Panc1 (cell line): ENCODE measurements around the gene SLC35E2B. TPM values are rescaled to one million over a fixed set of nuclear protein-coding genes. Genes with fewer than 3 reads are reported as not detected.
"Not testable (repeated sequence)": the region's sequence is repeated elsewhere in the genome, so short reads cannot be mapped to it uniquely, and the experiment has no call there.

ENCODE experiments used
- ATAC-seq: fragments of 200-7000 bp; cut with Tn5 transposase; 2 replicates; pipeline ENCODE4 v1.9.1; 2020; ENCODE audit warnings: mild to moderate bottlenecking, moderate library complexity
- BruUV-seq: library from RNA; stranded (reverse); fragments of 400-500 nt; replicated peaks from 2 replicates; lab custom pipeline; 2021; lab: Mats Ljungman, UMichigan
- CTCF ChIA-PET: fragments of 300-600 bp; sonication (Branson Sonifier 250); formaldehyde crosslinking; loops from one replicate; lab custom pipeline; 2022; ENCODE audit warnings: antibody characterized with exemption; lab: Charles Lee
- POLR2A ChIA-PET: fragments of 300-600 bp; sonication (Branson Sonifier 250); formaldehyde crosslinking; loops from one replicate; lab custom pipeline; 2022; ENCODE audit warnings: antibody characterized with exemption; lab: Charles Lee
- DNase-seq: peaks from one replicate; pipeline ENCODE4 v3.0.0-alpha.2; 2010; ENCODE audit warnings: low read depth, low spot score
- H3K27ac ChIP-seq: 2 replicates; pipeline ENCODE4 v1.5.1; 2011; ENCODE audit warnings: mild to moderate bottlenecking, low read length, inconsistent platforms
- H3K27me3 ChIP-seq: fragments of 200-500 bp; sonication (Bioruptor generic); 2 replicates; pipeline ENCODE4 v1.6.0; 2014; ENCODE audit warnings: low read length, inconsistent platforms; ENCODE audit not compliant: control insufficient read depth, insufficient read depth
- H3K36me3 ChIP-seq: fragments of 200-500 bp; sonication (Bioruptor generic); 2 replicates; pipeline ENCODE4 v1.5.1; 2014; ENCODE audit warnings: inconsistent platforms, mild to moderate bottlenecking, low read length, moderate library complexity; ENCODE audit not compliant: control insufficient read depth, insufficient read depth
- H3K4me1 ChIP-seq: 2 replicates; pipeline ENCODE4 v1.5.1; 2011; ENCODE audit warnings: inconsistent platforms, mild to moderate bottlenecking, low read length, moderate library complexity; ENCODE audit not compliant: control insufficient read depth, insufficient read depth
- H3K4me3 ChIP-seq, 2 experiments: 2 replicates each; pipeline ENCODE4 v1.5.1; 2011 to 2012; ENCODE audit warnings: low read depth in 2 of 2, low read length in 2 of 2, mild to moderate bottlenecking in 2 of 2, inconsistent platforms in 1 of 2, moderate library complexity in 1 of 2
- H3K9me3 ChIP-seq: fragments of 200-500 bp; sonication (Bioruptor generic); 2 replicates; pipeline ENCODE4 v1.5.1; 2014; ENCODE audit warnings: low read depth, mild to moderate bottlenecking, inconsistent platforms, low read length, moderate library complexity; ENCODE audit not compliant: control insufficient read depth, insufficient read depth
- in situ Hi-C: cut with HindIII; loops from 2 replicates; pipeline ENCODE4 v1.10.0; 2016; ENCODE audit warnings: low sequenced_read_pairs, low pct_unique_long_range_greater_than_20kb
- intact Hi-C: fragments of 100-400 bp; cut with micrococcal nuclease; formaldehyde crosslinking; loops from one replicate; pipeline ENCODE4 v1.10.0; 2022; ENCODE audit not compliant: unreplicated experiment
- total RNA-seq: library from RNA; stranded (reverse); gene quantifications from one replicate; pipeline ENCODE4 v1.2.1, GENCODE V29; 2021; ENCODE audit not compliant: unreplicated experiment

Gene SLC35E2B
- total RNA-seq, 1 experiment from 2014 or later: 75.7 TPM

GRCh38 chr1:1639368-1639767, 53.2 kb downstream of the SLC35E2B start:
- CTCF ChIA-PET, ATAC-seq, BruUV-seq, in situ Hi-C loops, H3K27ac ChIP-seq, H3K27me3 ChIP-seq, H3K4me3 ChIP-seq, H3K36me3 ChIP-seq, DNase-seq, intact Hi-C loops, H3K9me3 ChIP-seq, H3K4me1 ChIP-seq: not testable (repeated sequence)
- POLR2A ChIA-PET: interaction anchor here (0.7 kb wide), 1 partner anchor 32 kb away, joined by 3 read pairs; no protein-coding TSS in a partner anchor

DNA sequence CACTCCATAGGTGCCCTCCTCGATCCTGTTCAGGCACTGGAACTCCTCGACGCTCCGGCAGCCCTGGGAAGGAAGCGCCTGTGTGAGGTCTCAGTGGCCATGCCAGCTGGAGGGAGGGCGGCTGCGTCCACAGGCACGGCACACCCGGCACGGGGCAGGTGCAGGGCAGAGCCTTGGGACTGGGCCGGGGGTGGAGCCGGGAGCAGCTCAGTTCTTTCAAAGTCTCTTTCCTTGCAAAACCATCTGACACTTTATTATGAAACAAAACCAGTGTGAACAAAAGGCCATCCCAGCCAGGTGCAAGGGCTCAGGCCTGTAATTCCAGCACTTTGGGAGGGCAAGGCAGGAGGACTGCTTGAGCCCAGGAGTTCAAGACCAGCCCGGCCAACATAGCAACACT, 54.1 kb downstream of the SLC35E2B start:
- CTCF ChIA-PET, DNase-seq, H3K9me3 ChIP-seq, in situ Hi-C loops, ATAC-seq, H3K27me3 ChIP-seq, BruUV-seq, H3K4me3 ChIP-seq, H3K36me3 ChIP-seq, H3K4me1 ChIP-seq, intact Hi-C loops, H3K27ac ChIP-seq: not testable (repeated sequence)
- POLR2A ChIA-PET: interaction anchor here (0.7 kb wide), 1 partner anchor 31 kb away, joined by 3 read pairs; no protein-coding TSS in a partner anchor

DNA sequence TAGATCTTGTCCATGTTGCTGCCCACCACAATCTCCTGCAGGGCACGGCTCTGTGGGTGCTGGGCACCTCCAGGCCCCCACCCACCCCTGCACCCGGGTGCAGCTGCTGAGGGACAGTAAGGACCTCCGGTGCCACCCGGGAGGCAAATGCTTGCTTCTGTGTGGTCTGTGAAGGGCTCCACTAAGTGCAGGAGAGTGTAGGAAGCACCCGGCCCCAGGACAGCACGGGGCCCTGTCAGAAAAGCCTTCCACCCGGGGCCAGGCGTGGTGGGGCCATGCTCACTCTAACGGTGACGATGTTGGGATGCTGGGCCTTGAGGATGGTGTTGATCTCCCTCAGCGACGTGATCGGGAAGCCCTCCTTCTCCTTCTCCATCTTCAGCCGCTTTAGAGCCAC, 55.1 kb downstream of the SLC35E2B start:
- POLR2A ChIA-PET, BruUV-seq, H3K27ac ChIP-seq, ATAC-seq, DNase-seq, in situ Hi-C loops, CTCF ChIA-PET, H3K4me1 ChIP-seq, H3K27me3 ChIP-seq, H3K9me3 ChIP-seq, intact Hi-C loops, H3K4me3 ChIP-seq, H3K36me3 ChIP-seq: not testable (repeated sequence)

GRCh38 chr1:1636621-1637478, 55.7 kb downstream of the SLC35E2B start:
- POLR2A ChIA-PET, H3K36me3 ChIP-seq, ATAC-seq, intact Hi-C loops, H3K4me3 ChIP-seq, H3K9me3 ChIP-seq, CTCF ChIA-PET, H3K27ac ChIP-seq, BruUV-seq, H3K4me1 ChIP-seq, in situ Hi-C loops, DNase-seq, H3K27me3 ChIP-seq: not testable (repeated sequence)

DNA sequence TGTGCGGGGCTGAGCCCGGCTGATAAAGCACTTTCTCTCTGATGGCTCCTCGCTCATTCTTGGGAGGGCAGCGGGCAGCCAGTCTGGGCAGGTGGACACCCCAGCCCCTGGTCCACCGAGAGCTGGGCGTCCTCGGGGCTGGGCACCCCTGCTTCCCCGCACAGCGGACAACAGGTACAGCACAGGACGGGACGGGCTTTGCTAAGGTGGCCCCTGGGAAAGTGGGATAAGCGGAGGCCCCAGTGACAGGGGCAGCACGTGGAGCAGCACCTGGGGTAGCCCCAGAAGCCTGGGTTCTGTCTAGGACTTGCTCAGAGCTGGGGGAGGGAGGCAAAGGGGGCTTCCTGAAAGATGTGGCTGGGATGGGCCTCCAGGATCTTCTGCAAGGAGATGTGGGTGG, 58.0 kb downstream of the SLC35E2B start:
- H3K4me1 ChIP-seq, intact Hi-C loops, BruUV-seq, H3K9me3 ChIP-seq, ATAC-seq, H3K36me3 ChIP-seq, H3K4me3 ChIP-seq, CTCF ChIA-PET, in situ Hi-C loops, DNase-seq, POLR2A ChIA-PET, H3K27me3 ChIP-seq, H3K27ac ChIP-seq: not testable (repeated sequence)

GRCh38 chr1:1633409-1633808, 59.2 kb downstream of the SLC35E2B start:
- CTCF ChIA-PET, H3K36me3 ChIP-seq, H3K9me3 ChIP-seq, H3K27me3 ChIP-seq, BruUV-seq, H3K27ac ChIP-seq, H3K4me3 ChIP-seq, in situ Hi-C loops, ATAC-seq, intact Hi-C loops, DNase-seq, POLR2A ChIA-PET, H3K4me1 ChIP-seq: not testable (repeated sequence)
